Occipital lobe (tissue), 2 donors: ENCODE data around the gene ACSS2. TPM values are rescaled to one million over a fixed set of nuclear protein-coding genes. Genes with fewer than 3 reads are reported as not detected.
"Not testable (repeated sequence)": the region's sequence is repeated elsewhere in the genome, so short reads cannot be mapped to it uniquely, and the experiment has no call there.

Source experiments
- DNase-seq: peaks from one replicate; lab custom pipeline; 2025; lab: John Stamatoyannopoulos, UW
- total RNA-seq: library from RNA; depleted of rRNA; stranded (reverse); fragments of >200 nt; gene quantifications from one replicate; pipeline ENCODE4 v1.2.3, GENCODE V29; 2014

The ACSS2 gene
- total RNA-seq, 1 donor from 2014 or later, result 29.0 TPM

- DNase-seq, result no peak
Measured at GRCh38 chr20:34873583-34874093, 2.8 kb upstream of the ACSS2 start.

GRCh38 chr20:34874094-34874654 is 2.2 kb upstream of the ACSS2 start:
- DNase-seq, result peak; percentile 59

- DNase-seq, result no peak
Measured at GRCh38 chr20:34875642-34876405, 588 bp upstream of the ACSS2 start.

GRCh38 chr20:34880215-34880850 is 3.9 kb downstream of the ACSS2 start:
- DNase-seq, result no peak

- not testable (repeated sequence) for DNase-seq
Measured at GRCh38 chr20:34880971-34881370, 4.6 kb downstream of the ACSS2 start.

- no peak for DNase-seq
Measured at GRCh38 chr20:34881689-34882088, 5.3 kb downstream of the ACSS2 start.

GRCh38 chr20:34883087-34883688 is 6.8 kb downstream of the ACSS2 start:
- DNase-seq, result no peak

GRCh38 chr20:34883809-34884208 is 7.4 kb downstream of the ACSS2 start:
- no peak for DNase-seq

GRCh38 chr20:34884260-34884659 is 7.8 kb downstream of the ACSS2 start:
- no peak for DNase-seq

- DNase-seq, result no peak
Measured at GRCh38 chr20:34886122-34886521, 9.7 kb downstream of the ACSS2 start.

GRCh38 chr20:34887023-34887422 is 10.6 kb downstream of the ACSS2 start:
- DNase-seq, result no peak

GRCh38 chr20:34888468-34888867 is 12.1 kb downstream of the ACSS2 start:
- DNase-seq, result no peak

- DNase-seq, result no peak
Measured at GRCh38 chr20:34891166-34892062, 15.0 kb downstream of the ACSS2 start.

- DNase-seq, result no peak
Measured at GRCh38 chr20:34892671-34893070, 16.3 kb downstream of the ACSS2 start.

- no peak for DNase-seq
Measured at GRCh38 chr20:34894723-34895122, 18.3 kb downstream of the ACSS2 start.

GRCh38 chr20:34895465-34895864 is 19.1 kb downstream of the ACSS2 start:
- no peak for DNase-seq

GRCh38 chr20:34896086-34896621 is 19.7 kb downstream of the ACSS2 start:
- DNase-seq, result no peak

GRCh38 chr20:34898129-34898528 is 21.7 kb downstream of the ACSS2 start:
- not testable (repeated sequence) for DNase-seq

- not testable (repeated sequence) for DNase-seq
Measured at GRCh38 chr20:34898731-34899130, 22.3 kb downstream of the ACSS2 start.

GRCh38 chr20:34904202-34904621 is 27.8 kb downstream of the ACSS2 start:
- DNase-seq, result no peak
